ENCODE measurements around the gene NT5C3B.

- TF ChIP-seq EP300 (IDR thresholded peaks at IDR 0.05) (no peak), CTCF (IDR thresholded peaks at IDR 0.05) (no peak), POLR2AphosphoS5 (IDR thresholded peaks at IDR 0.05) (no peak), POLR2A (IDR thresholded peaks at IDR 0.05) (no peak)
These were observed 22.3 kb downstream of the NT5C3B start for GRCh38 chr17:41813699-41814124.

All from stomach (tissue), 4 donors.